Adrenal gland (tissue), 5 donors: Measurements from ENCODE around the gene STON2.

Experiments used
- CTCF ChIP-seq, 6 experiments: fragments of 450-650 bp in 4 of 6; fragments of 200-600 bp in 2 of 6; sonication (generic) in 1 of 6; IDR thresholded peaks; 1 replicate in 5 of 6; 2 replicates in 1 of 6; pipeline versions ENCODE4 v1.5.1 to v1.8.0; 2016 to 2021; ENCODE audit warnings: antibody characterized with exemption in 6 of 6, mild to moderate bottlenecking in 2 of 6, moderate library complexity in 1 of 6
- POLR2A ChIP-seq, 2 donors: fragments of 450-650 bp; IDR thresholded peaks; one replicate each; pipeline ENCODE4 v1.6.1; 2017; ENCODE audit warnings: antibody characterized with exemption in 2 of 2, mild to moderate bottlenecking in 2 of 2, moderate library complexity in 1 of 2
- donor health status: DM: no; HTN: no; CAD: no.

- TF ChIP-seq CTCF (IDR thresholded peaks at IDR 0.05) (no peak), POLR2A (IDR thresholded peaks at IDR 0.05) (no peak)
Measured at GRCh38 chr14:81371802-81372201, 28.3 kb downstream of the STON2 start.
